HG03139 (cell line): ENCODE measurements around the gene KANSL3.

Experiments
- ATAC-seq: cut with Tn5 transposase; IDR thresholded peaks from one replicate; pipeline ENCODE4 v1.9.1; 2021; ENCODE audit not compliant: unreplicated experiment

The KANSL3 gene

GRCh38 chr2:96546797-96547196 lies 91.3 kb downstream of the KANSL3 start:
- ATAC-seq = no peak

- ATAC-seq = no peak
Measured at GRCh38 chr2:96546321-96546720, 91.8 kb downstream of the KANSL3 start.
